Measurements from ENCODE around the gene ST3GAL2. TPM values are rescaled to one million over a fixed set of nuclear protein-coding genes. Genes with fewer than 3 reads are reported as not detected.

Gene ST3GAL2
- total RNA-seq, 4 donors from 2014 or later = 7.0 to 12.9 (median 9.5) TPM

GRCh38 chr16:70437017-70437581 lies 1.8 kb downstream of the ST3GAL2 start:
- WGBS, 2 donors = 37 to 42% methylated on average over 4 to 5 of the region's 5 CpGs
- intact Hi-C loops (cut with DNase I; ENCODE audit: low total_unique reads) = no loop called here
- H3K4me3 ChIP-seq (ENCODE audit: low read depth, poor library complexity, severe bottlenecking) = no peak overlapping the region
- no peak for DNase-seq (ENCODE audit: low spot score in 2 of 2)
- TF ChIP-seq POLR2A (IDR thresholded peaks at IDR 0.05) (no peak), CTCF (IDR thresholded peaks at IDR 0.05) (no peak)

DNA sequence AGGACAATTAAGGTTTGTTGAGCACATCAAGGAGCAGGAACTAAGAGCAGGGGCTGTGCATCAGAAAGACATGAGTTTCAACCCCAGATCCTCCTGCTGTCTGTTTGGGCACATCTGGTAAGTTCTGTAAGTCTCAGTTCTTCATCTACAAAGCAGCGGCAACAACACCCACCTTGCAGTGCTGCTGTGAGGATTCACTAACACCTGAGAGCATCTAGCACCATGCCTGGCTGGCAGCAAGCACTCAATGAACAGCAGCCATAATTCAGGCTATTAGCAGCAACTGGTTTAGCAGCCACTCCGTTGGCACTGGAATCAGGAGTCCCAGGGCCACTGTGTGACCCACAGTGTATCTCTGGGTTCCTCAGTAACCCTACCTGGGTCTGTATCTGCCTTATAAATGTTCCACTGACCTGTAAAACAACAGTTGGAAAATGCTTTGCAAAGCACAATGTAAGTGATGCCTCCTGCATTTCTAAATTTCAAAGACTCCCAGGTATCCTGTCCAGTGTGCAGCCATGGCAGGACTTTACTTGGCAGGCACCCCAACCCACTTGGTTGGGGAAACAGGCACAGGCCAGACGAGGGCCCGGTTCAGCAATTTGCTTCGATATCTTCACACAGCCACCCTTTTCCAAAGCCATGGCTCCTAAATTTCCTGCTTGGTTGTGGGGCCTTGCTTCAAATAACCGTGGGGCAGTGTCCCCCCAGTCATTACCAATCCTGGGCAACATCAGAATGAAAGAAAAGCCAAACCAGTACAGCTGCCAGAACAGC lies 4.2 kb downstream of the ST3GAL2 start:
- intact Hi-C loops (cut with DNase I; ENCODE audit: low total_unique reads) = no loop called here
- no peak for TF ChIP-seq CTCF (IDR thresholded peaks at IDR 0.05)
- TF ChIP-seq POLR2A (IDR thresholded peaks at IDR 0.05) = no peak
- no peak for DNase-seq (ENCODE audit: low spot score in 2 of 2)
- H3K4me3 ChIP-seq (ENCODE audit: low read depth, poor library complexity, severe bottlenecking) = no peak overlapping the region
- 81 to 86% methylated on average over 6 of the region's 6 CpGs for WGBS, 2 donors

DNA sequence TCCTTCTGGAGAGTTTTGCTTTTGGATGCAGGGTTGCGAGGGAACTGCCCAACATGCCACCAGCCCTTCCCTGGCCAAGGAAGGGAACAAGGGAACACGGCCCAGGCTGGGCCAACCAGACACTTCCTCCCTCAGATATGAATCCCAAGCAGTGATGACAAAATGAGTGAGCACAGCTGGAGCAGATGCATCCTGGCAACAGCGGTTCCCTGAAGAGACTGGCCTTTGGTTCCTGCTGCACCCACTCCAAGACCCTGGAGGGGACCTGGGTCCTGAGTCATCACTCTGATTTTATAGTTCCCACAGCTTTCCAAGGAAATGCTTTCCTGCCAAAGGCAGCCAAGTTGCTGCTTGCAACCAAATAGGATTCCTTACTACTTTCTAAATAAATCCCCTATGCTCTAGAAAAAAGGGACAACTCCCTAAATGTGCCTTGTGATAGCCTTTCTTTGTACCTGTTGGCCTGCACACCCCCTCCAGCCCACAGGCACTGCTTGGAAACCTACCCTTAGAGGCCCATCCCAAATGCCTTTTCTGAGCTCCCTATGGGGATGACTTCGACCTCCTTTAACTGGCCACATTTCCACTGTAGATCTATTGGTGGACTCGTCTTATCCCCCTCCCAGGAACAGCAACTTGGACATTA lies 5.3 kb downstream of the ST3GAL2 start:
- intact Hi-C loops (cut with DNase I; ENCODE audit: low total_unique reads) = no loop called here
- no peak for TF ChIP-seq CTCF (IDR thresholded peaks at IDR 0.05)
- no peak for TF ChIP-seq POLR2A (IDR thresholded peaks at IDR 0.05)
- H3K4me3 ChIP-seq (ENCODE audit: low read depth, poor library complexity, severe bottlenecking) = no peak overlapping the region
- WGBS, 2 donors = 33 to 37% methylated on average over 5 of the region's 5 CpGs
- DNase-seq (ENCODE audit: low spot score in 2 of 2) = no peak

DNA sequence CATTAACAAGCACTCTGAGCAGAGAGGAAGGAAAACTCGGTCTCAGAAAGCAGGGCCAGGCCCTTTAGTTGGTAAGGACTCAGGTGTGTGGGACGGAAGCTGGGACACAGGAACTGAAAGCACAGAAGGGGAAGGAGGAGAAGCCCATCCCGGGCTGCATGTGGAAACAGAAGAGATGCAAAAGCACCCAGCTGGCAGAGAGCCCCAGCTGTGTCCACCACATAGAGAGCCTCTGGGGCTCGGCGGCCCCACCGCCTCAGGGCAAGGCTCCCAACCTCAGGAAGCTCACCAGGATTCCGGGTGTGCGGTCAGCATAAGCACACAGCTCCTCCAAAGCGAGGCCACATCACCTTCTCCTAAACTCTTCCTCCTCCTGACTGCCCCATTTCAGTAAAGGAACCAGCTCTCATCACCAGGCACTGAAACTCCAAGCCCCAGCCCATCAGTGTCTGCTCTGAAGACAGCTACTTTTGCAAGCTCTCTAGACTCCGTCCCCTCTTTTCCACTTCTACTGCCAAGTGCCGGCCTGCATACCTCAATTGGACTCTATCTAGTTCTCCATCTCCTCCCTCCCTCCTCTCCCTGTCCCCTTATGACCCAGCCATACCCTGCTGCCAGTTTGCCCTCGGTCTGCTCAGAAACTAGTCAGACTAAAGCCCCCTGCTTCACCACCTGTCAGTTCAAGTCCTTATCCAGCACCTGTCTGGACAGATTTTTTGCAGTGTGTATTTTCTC lies 6.0 kb downstream of the ST3GAL2 start:
- TF ChIP-seq POLR2A (IDR thresholded peaks at IDR 0.05) = no peak
- no peak for TF ChIP-seq CTCF (IDR thresholded peaks at IDR 0.05)
- 46 to 47% methylated on average over 12 of the region's 12 CpGs for WGBS, 2 donors
- H3K4me3 ChIP-seq (ENCODE audit: low read depth, poor library complexity, severe bottlenecking) = no peak overlapping the region
- no peak for DNase-seq (ENCODE audit: low spot score in 2 of 2)
- intact Hi-C loops (cut with DNase I; ENCODE audit: low total_unique reads) = no loop called here

DNA sequence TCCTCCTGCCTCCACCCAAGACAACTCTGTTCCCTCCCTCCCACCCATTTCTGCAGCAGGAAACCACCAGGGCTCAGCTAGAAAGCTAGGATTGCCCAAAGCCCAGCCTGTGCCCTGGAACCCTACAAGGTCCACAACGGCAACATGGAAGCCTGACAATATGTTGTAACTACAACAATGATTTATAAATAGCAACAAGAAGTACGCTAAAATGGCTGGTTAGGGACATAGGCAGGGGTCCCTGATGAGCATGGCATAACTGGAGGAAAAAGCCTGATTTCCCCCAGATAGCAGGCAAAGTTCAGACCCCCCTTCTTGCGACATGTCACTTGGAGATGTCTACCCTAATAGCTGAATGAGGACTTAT lies 6.6 kb downstream of the ST3GAL2 start:
- TF ChIP-seq CTCF (IDR thresholded peaks at IDR 0.05) = no peak
- no peak for TF ChIP-seq POLR2A (IDR thresholded peaks at IDR 0.05)
- intact Hi-C loops (cut with DNase I; ENCODE audit: low total_unique reads) = no loop called here
- WGBS, 2 donors = 38 to 48% methylated on average over 3 of the region's 3 CpGs
- no peak overlapping the region for H3K4me3 ChIP-seq (ENCODE audit: low read depth, poor library complexity, severe bottlenecking)
- DNase-seq (ENCODE audit: low spot score in 2 of 2) = no peak
